K562 (cell line): Measurements from ENCODE around the gene LAIR2. TPM values are rescaled to one million over a fixed set of nuclear protein-coding genes. Genes with fewer than 3 reads are reported as not detected.
"Not testable (repeated sequence)": the region's sequence is repeated elsewhere in the genome, so short reads cannot be mapped to it uniquely, and the experiment has no call there.

Experiments used
- ATAC-seq: fragments of 200-7000 bp; cut with Tn5 transposase; 3 replicates; pipeline ENCODE4 v1.9.1; 2020; ENCODE audit warnings: moderate library complexity
- BruUV-seq: library from RNA; stranded (reverse); fragments of 400-500 nt; replicated peaks from 2 replicates; lab custom pipeline; 2021; lab: Mats Ljungman, UMichigan
- CTCF ChIA-PET: fragments of 300-600 bp; formaldehyde crosslinking; extraction: SDS; loops from one replicate; lab custom pipeline; 2021; ENCODE audit warnings: low intra/inter-chr PET ratio; lab: Yijun Ruan, JAX
- POLR2A ChIA-PET: fragments of 300-600, 350-650 bp; sonication (Branson Sonifier 250); formaldehyde crosslinking; extraction: SDS; loops from one replicate; lab custom pipeline; 2021; ENCODE audit warnings: antibody characterized with exemption, inconsistent platforms; lab: Yijun Ruan, JAX
- DNase-seq, 4 experiments: peaks; one replicate each; pipeline versions ENCODE4 v3.0.0 to v3.0.0-alpha.2; 2011 to 2018; ENCODE audit warnings: low spot score in 3 of 4, mixed read lengths in 3 of 4; ENCODE audit errors: extremely low read depth in 1 of 4
- FAIRE-seq: peaks from 2 replicates; lab custom pipeline; 2011; peaks lifted over from hg19 to GRCh38; lab: Jason Lieb, UNC
- H2AFZ ChIP-seq: 2 replicates; pipeline ENCODE4 v1.6.0; 2011; ENCODE audit warnings: low read depth, low read length, control low read depth, inconsistent platforms
- H3K27ac ChIP-seq: fragments of 200-600 bp; 3 replicates; pipeline ENCODE4 v1.8.0; 2011; ENCODE audit warnings: low read depth, mild to moderate bottlenecking, control low read depth, inconsistent platforms, low read length, moderate library complexity, mixed read lengths; ENCODE audit errors: extremely low read depth
- H3K27me3 ChIP-seq, 2 experiments: fragments of 300-600 bp in 1 of 2; 2 replicates in 1 of 2; 3 replicates in 1 of 2; pipeline versions ENCODE4 v1.6.0 to v1.8.0; 2011; ENCODE audit warnings: inconsistent platforms in 2 of 2, low read length in 2 of 2, mild to moderate bottlenecking in 1 of 2, mixed read lengths in 1 of 2, moderate library complexity in 1 of 2; ENCODE audit not compliant: control insufficient read depth in 2 of 2, insufficient read depth in 2 of 2
- H3K36me3 ChIP-seq: fragments of 300-600 bp; 3 replicates; pipeline ENCODE4 v1.8.0; 2011; ENCODE audit warnings: mild to moderate bottlenecking, low read length, inconsistent platforms; ENCODE audit not compliant: control insufficient read depth, insufficient read depth
- H3K4me1 ChIP-seq, 2 experiments: fragments of 200-600 bp in 1 of 2; replicated peaks in 1 of 2; 2 replicates in 1 of 2; 3 replicates in 1 of 2; pipeline versions ENCODE4 v1.5.1 to v1.8.0; 2011; ENCODE audit warnings: inconsistent platforms in 2 of 2, low read length in 2 of 2, mild to moderate bottlenecking in 1 of 2, mixed read lengths in 1 of 2, moderate library complexity in 1 of 2; ENCODE audit not compliant: control insufficient read depth in 2 of 2, insufficient read depth in 2 of 2
- H3K4me2 ChIP-seq: 2 replicates; pipeline ENCODE4 v1.6.1; 2011; ENCODE audit warnings: low read length, control low read depth, inconsistent platforms, mixed read lengths; ENCODE audit not compliant: insufficient read depth
- H3K4me3 ChIP-seq: fragments of 200-600 bp; sonication (generic), shearing (Covaris generic); 2 replicates; pipeline ENCODE4 v1.5.1; 2016; ENCODE audit warnings: control low read depth, inconsistent platforms
- H3K79me2 ChIP-seq: fragments of 200-600 bp; 3 replicates; pipeline ENCODE4 v1.8.0; 2011; ENCODE audit warnings: low read length, inconsistent platforms; ENCODE audit not compliant: control insufficient read depth, insufficient read depth
- H3K9ac ChIP-seq, 2 experiments: 2 replicates each; pipeline versions ENCODE4 v1.6.0 to v1.6.1; 2011; ENCODE audit warnings: low read depth in 2 of 2, low read length in 2 of 2, control low read depth in 1 of 2, inconsistent platforms in 1 of 2, mild to moderate bottlenecking in 1 of 2, mixed read lengths in 1 of 2; ENCODE audit not compliant: insufficient read depth in 1 of 2
- H3K9me1 ChIP-seq: one replicate; pipeline ENCODE4 v1.6.0; 2011; ENCODE audit warnings: inconsistent platforms, mild to moderate bottlenecking, low read length, moderate library complexity; ENCODE audit not compliant: control insufficient read depth, insufficient read depth
- H3K9me3 ChIP-seq: replicated peaks from 2 replicates; pipeline ENCODE4 v1.5.1; 2011; ENCODE audit warnings: low read depth, low read length, inconsistent platforms; ENCODE audit not compliant: control insufficient read depth, insufficient read depth
- H4K20me1 ChIP-seq: replicated peaks from 2 replicates; pipeline ENCODE4 v1.6.1; 2011; ENCODE audit warnings: low read length, inconsistent platforms, mixed read lengths; ENCODE audit not compliant: control insufficient read depth, insufficient read depth
- DIDO1 ChIP-seq: fragments of 450-650 bp; IDR thresholded peaks from 2 replicates; pipeline ENCODE4 v1.6.1; 2016; ENCODE audit warnings: low read depth, missing biosample characterization, missing genetic modification characterization
- HDAC8 ChIP-seq: fragments of 450-650 bp; IDR thresholded peaks from 2 replicates; pipeline ENCODE4 v1.6.1; 2016; ENCODE audit warnings: mild to moderate bottlenecking, missing genetic modification characterization, moderate library complexity, missing compliant biosample characterization
- PURB ChIP-seq: sonication (generic); formaldehyde crosslinking; IDR thresholded peaks from 2 replicates; pipeline ENCODE4 v1.9.0; 2021; ENCODE audit warnings: low read depth, mild to moderate bottlenecking, missing genetic modification reagents
- SREBF2 ChIP-seq: sonication (generic); formaldehyde crosslinking; IDR thresholded peaks from 2 replicates; pipeline ENCODE4 v1.4.0; 2020; ENCODE audit warnings: mild to moderate bottlenecking, missing genetic modification reagents
- TSC22D4 ChIP-seq: fragments of 450-650 bp; IDR thresholded peaks from 2 replicates; pipeline ENCODE4 v1.6.1; 2016; ENCODE audit warnings: missing genetic modification characterization, missing biosample characterization, control low read depth
- ZFX ChIP-seq: sonication (generic); formaldehyde crosslinking; IDR thresholded peaks from 2 replicates; pipeline ENCODE4 v1.8.0; 2022; ENCODE audit warnings: mild to moderate bottlenecking, missing genetic modification reagents, moderate library complexity
- ZNF23 ChIP-seq: fragments of 250-450 bp; sonication (Bioruptor Pico); IDR thresholded peaks from 2 replicates; pipeline ENCODE4 v1.4.0; 2020; ENCODE audit warnings: mild to moderate bottlenecking
- WGBS: fragments of 100-300 bp; shearing (Covaris generic); methylation state at CpG from one replicate; pipeline ENCODE4 v1.1.6; 2016; ENCODE audit warnings: low coverage, mixed read lengths; ENCODE audit not compliant: insufficient coverage; ENCODE audit errors: missing lambda C conversion rate; 5-methylcytosine and 5-hydroxymethylcytosine counted together
- in situ Hi-C: fragments of 300-500 bp; cut with MboI; formaldehyde crosslinking; loops from 4 replicates; pipeline ENCODE4 v1.15.0; 2018; ENCODE audit warnings: inconsistent platforms, mixed read lengths
- intact Hi-C: fragments of 100-400 bp; cut with micrococcal nuclease; formaldehyde crosslinking; loops from 2 replicates; pipeline ENCODE4 v1.14.2; 2022
- polyA plus RNA-seq, 8 experiments: library from polyadenylated mRNA; depleted of rRNA in 4 of 8; stranded (reverse) in 5 of 8; unstranded in 3 of 8; fragments of >200 nt; fragmentation: Nextera tagmentation in 2 of 8; fragmentation: Illumina TruSeq in 1 of 8; extraction: Ambion mirVana in 2 of 8; extraction: Trizol in 1 of 8; gene quantifications; 2 replicates each; pipeline versions ENCODE4 v1.2.1 to v1.2.3, GENCODE V29; 2011 to 2014; ENCODE audit warnings: inconsistent platforms in 1 of 8, missing spikeins in 1 of 8
- total RNA-seq, 7 experiments: library from RNA; depleted of rRNA in 6 of 7; stranded (reverse); fragments of >200 nt in 6 of 7; fragmentation: Illumina TruSeq in 2 of 7; extraction: Trizol in 2 of 7; gene quantifications; 2 replicates each; pipeline versions ENCODE4 v1.2.1 to v1.2.3, GENCODE V29; 2011 to 2021; ENCODE audit warnings: low replicate concordance in 1 of 7
- TF ChIP-seq, protein P1 (sequence below), 2 experiments: fragments of 450-650 bp; IDR thresholded peaks; 2 replicates each; pipeline ENCODE4 v1.6.1; 2016
- TF ChIP-seq, protein P2 (sequence below): fragments of 250-450 bp; sonication (Bioruptor Pico); IDR thresholded peaks from 2 replicates; pipeline ENCODE4 v1.8.0; 2022; ENCODE audit warnings: inconsistent platforms, mild to moderate bottlenecking, moderate library complexity, borderline replicate concordance

LAIR2 gene
- total and polyA plus RNA-seq, 9 of the 15 experiments (the other 6 are each of a cell fraction or from before 2014, with no cell fraction given) = not detected

GRCh38 chr19:54492568-54492967 lies 10.1 kb upstream of the LAIR2 start:
- POLR2A ChIA-PET = no interaction called here
- DNase-seq = no peak
- H3K4me3 ChIP-seq = no peak overlapping the region
- 1% methylated on average over 15 of the region's 18 CpGs for WGBS
- TF ChIP-seq DIDO1 (no peak), TSC22D4 (tag) (no peak), ZFX (CRISPR knock-in tag) (no peak), SREBF2 (CRISPR knock-in tag) (no peak), HDAC8 (tag) (no peak), PURB (CRISPR knock-in tag) (no peak), ZNF23 (CRISPR knock-in tag) (no peak)
- TF ChIP-seq, protein P1, sequence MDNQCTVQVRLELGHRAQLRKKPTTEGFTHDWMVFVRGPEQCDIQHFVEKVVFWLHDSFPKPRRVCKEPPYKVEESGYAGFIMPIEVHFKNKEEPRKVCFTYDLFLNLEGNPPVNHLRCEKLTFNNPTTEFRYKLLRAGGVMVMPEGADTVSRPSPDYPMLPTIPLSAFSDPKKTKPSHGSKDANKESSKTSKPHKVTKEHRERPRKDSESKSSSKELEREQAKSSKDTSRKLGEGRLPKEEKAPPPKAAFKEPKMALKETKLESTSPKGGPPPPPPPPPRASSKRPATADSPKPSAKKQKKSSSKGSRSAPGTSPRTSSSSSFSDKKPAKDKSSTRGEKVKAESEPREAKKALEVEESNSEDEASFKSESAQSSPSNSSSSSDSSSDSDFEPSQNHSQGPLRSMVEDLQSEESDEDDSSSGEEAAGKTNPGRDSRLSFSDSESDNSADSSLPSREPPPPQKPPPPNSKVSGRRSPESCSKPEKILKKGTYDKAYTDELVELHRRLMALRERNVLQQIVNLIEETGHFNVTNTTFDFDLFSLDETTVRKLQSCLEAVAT (IDR thresholded peaks at IDR 0.05) = no peak
- TF ChIP-seq, protein P2, sequence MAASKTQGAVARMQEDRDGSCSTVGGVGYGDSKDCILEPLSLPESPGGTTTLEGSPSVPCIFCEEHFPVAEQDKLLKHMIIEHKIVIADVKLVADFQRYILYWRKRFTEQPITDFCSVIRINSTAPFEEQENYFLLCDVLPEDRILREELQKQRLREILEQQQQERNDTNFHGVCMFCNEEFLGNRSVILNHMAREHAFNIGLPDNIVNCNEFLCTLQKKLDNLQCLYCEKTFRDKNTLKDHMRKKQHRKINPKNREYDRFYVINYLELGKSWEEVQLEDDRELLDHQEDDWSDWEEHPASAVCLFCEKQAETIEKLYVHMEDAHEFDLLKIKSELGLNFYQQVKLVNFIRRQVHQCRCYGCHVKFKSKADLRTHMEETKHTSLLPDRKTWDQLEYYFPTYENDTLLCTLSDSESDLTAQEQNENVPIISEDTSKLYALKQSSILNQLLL (CRISPR knock-in tag) = no peak
- in situ Hi-C loops (no loop called here), intact Hi-C loops (no loop called here)
- H3K9me1 ChIP-seq = no peaks in the 10 kb centered on the region
- H3K4me1 ChIP-seq = no peaks in the 10 kb centered on the region
- no peak overlapping the region for H3K9ac ChIP-seq
- no peaks in the 10 kb centered on the region for H3K79me2 ChIP-seq
- CTCF ChIA-PET = no interaction called here
- peaks cover 18 to 52% of the 10 kb centered on the region in 2 experiments; a peak in 4 of 5 replicates for H3K27me3 ChIP-seq
- H4K20me1 ChIP-seq = no peaks in the 10 kb centered on the region; the same call in 1 of the 2 replicates
- H3K9me3 ChIP-seq = no peaks in the 10 kb centered on the region
- no peaks in the 10 kb centered on the region for H3K36me3 ChIP-seq
- ATAC-seq = no peak
- no peak overlapping the region for H2AFZ ChIP-seq
- BruUV-seq = no TSS peak
- H3K27ac ChIP-seq = no peak overlapping the region
- no peak overlapping the region for H3K4me2 ChIP-seq
- no peak for FAIRE-seq

- intact Hi-C loops = not testable (repeated sequence)
Observed at GRCh38 chr19:54493056-54493455, 9.6 kb upstream of the LAIR2 start.

More at GRCh38 chr19:54493056-54493455, 9.6 kb upstream of the LAIR2 start:
- H3K27ac ChIP-seq, H3K4me3 ChIP-seq, H3K4me2 ChIP-seq, CTCF ChIA-PET, H3K36me3 ChIP-seq, DNase-seq, H3K4me1 ChIP-seq, H3K79me2 ChIP-seq, FAIRE-seq, H3K9me1 ChIP-seq, in situ Hi-C loops, H2AFZ ChIP-seq, H3K9ac ChIP-seq, BruUV-seq, ATAC-seq, H4K20me1 ChIP-seq, H3K9me3 ChIP-seq: not testable (repeated sequence)
- POLR2A ChIA-PET = interaction anchor here (0.6 kb wide), 1 partner anchor 13 kb away, joined by 4 read pairs; no protein-coding TSS in a partner anchor
- WGBS = 0% methylated on average over 4 of the region's 5 CpGs
- peaks cover 18 to 52% of the 10 kb centered on the region in 2 experiments; a peak in 4 of 5 replicates for H3K27me3 ChIP-seq
